ENCODE measurements around the gene CACNB4. TPM values are rescaled to one million over a fixed set of nuclear protein-coding genes. Genes with fewer than 3 reads are reported as not detected.

The CACNB4 gene
- total and polyA plus RNA-seq, 2 of the 4 experiments (the other 2 are of a cell fraction) = 0.12 to 0.36 TPM

DNA sequence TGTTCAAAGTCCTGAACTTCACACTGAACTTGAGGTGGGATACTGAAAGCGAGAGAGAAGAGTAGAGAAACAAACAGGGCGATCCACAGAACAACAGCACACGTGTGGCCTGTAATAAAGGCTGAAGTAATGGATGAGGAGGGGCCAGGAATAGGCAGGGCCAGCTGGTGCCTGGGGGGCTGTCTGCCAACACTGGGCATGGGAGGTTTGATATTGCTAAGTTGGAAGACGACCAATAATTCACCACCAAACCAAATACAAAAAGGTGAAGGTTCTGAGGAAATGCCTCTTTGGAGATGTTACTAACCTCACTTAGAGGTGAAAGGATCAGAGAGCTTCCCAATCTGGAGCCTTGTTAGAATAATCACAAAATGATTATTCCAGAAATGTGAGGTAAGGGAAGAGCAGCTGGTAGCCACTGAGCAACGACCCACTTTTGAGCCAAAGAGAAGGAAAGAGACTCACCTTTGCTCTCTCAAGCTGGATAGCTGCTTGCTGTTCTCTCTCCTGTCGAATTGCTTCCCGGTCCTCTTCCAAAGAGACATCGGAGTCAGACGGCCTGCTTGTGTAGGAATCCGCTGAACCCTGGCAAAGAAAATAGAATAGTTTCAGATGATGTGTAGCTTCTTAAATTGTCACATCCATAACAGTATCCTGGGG, 215.9 kb downstream of the CACNB4 start:
- dilution Hi-C loops (cut with HindIII; ENCODE audit: low sequenced_read_pairs, unreplicated experiment) = no loop called here
- Histone ChIP-seq H3K56ac (ENCODE audit: extremely low read depth, insufficient read depth, low read length) (no peak overlapping the region), H3K79me1 (ENCODE audit: low read depth in 1 of 2, low read length in 2 of 2) (no peaks in the 10 kb centered on the region), H2AFZ (replicated peaks; ENCODE audit: low read length, poor library complexity) (no peak overlapping the region), H4K8ac (ENCODE audit: low read depth in 2 of 2, low read length in 2 of 2) (no peak overlapping the region), H3K23ac (ENCODE audit: low read depth, low read length) (no peak overlapping the region), H3K4me2 (ENCODE audit: low read depth, low read length) (no peak overlapping the region), H3K9me3 (ENCODE audit: control insufficient read depth, insufficient read depth, low read length) (no peaks in the 10 kb centered on the region), H3K9ac (ENCODE audit: low read depth, low read length) (no peak overlapping the region), H4K20me1 (ENCODE audit: insufficient read depth, low read length) (no peaks in the 10 kb centered on the region), H3K36me3 (ENCODE audit: control insufficient read depth, insufficient read depth, low read length) (no peaks in the 10 kb centered on the region), H3K27ac (ENCODE audit: insufficient read depth, low read length) (no peak overlapping the region), H2BK15ac (ENCODE audit: low read depth, low read length) (no peak overlapping the region), H4K5ac (ENCODE audit: low read depth, low read length) (no peak overlapping the region), H3K18ac (ENCODE audit: low read depth, low read length) (no peak overlapping the region), H2AK5ac (ENCODE audit: low read depth, low read length) (no peak overlapping the region), H3K9me1 (ENCODE audit: insufficient read depth, low read length) (no peaks in the 10 kb centered on the region), H3K27me3 (ENCODE audit: control insufficient read depth, insufficient read depth, low read length) (no peaks in the 10 kb centered on the region), H3K4ac (ENCODE audit: low read depth, low read length) (no peak overlapping the region), H2BK20ac (ENCODE audit: low read depth, low read length) (no peak overlapping the region), H4K91ac (ENCODE audit: insufficient read depth, low read depth, low read length) (no peak overlapping the region), H2BK5ac (ENCODE audit: low read depth, low read length, poor library complexity, severe bottlenecking) (no peak overlapping the region), H2AK9ac (replicated peaks; ENCODE audit: low read depth, low read length, poor library complexity) (no peak overlapping the region), H2BK120ac (ENCODE audit: low read depth, low read length) (no peak overlapping the region), H3K4me1 (ENCODE audit: control insufficient read depth, insufficient read depth, low read length) (no peaks in the 10 kb centered on the region), H3K14ac (replicated peaks; ENCODE audit: low read depth, low read length) (no peak overlapping the region), H3K4me3 (ENCODE audit: insufficient read depth, low read depth, low read length) (no peak overlapping the region)
- intact Hi-C loops (cut with micrococcal nuclease) = no loop called here
- ATAC-seq (ENCODE audit: low read depth) = no peak
- TF ChIP-seq BHLHE40 (IDR thresholded peaks at IDR 0.05; ENCODE audit: low read depth, low read length) = no peak
- no peak for TF ChIP-seq MAZ (IDR thresholded peaks at IDR 0.05; ENCODE audit: borderline replicate concordance, low read depth, low read length)
- TF ChIP-seq CEBPB (IDR thresholded peaks at IDR 0.05; ENCODE audit: low read depth, low read length) = no peak
- no peak for TF ChIP-seq FOS (IDR thresholded peaks at IDR 0.05; ENCODE audit: low read depth, low read length)
- no peak for TF ChIP-seq POLR2A (IDR thresholded peaks at IDR 0.05; ENCODE audit: low read depth, low read length)
- TF ChIP-seq, protein P1, sequence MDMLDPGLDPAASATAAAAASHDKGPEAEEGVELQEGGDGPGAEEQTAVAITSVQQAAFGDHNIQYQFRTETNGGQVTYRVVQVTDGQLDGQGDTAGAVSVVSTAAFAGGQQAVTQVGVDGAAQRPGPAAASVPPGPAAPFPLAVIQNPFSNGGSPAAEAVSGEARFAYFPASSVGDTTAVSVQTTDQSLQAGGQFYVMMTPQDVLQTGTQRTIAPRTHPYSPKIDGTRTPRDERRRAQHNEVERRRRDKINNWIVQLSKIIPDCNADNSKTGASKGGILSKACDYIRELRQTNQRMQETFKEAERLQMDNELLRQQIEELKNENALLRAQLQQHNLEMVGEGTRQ (IDR thresholded peaks at IDR 0.05; ENCODE audit: low read depth, low read length) = no peak
- no peak for TF ChIP-seq MAFK (IDR thresholded peaks at IDR 0.05; ENCODE audit: low read depth, low read length)
- TF ChIP-seq NFE2L2 (IDR thresholded peaks at IDR 0.05; ENCODE audit: low read depth, low read length) = no peak
- TF ChIP-seq, protein P2, sequence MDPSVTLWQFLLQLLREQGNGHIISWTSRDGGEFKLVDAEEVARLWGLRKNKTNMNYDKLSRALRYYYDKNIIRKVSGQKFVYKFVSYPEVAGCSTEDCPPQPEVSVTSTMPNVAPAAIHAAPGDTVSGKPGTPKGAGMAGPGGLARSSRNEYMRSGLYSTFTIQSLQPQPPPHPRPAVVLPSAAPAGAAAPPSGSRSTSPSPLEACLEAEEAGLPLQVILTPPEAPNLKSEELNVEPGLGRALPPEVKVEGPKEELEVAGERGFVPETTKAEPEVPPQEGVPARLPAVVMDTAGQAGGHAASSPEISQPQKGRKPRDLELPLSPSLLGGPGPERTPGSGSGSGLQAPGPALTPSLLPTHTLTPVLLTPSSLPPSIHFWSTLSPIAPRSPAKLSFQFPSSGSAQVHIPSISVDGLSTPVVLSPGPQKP (IDR thresholded peaks at IDR 0.05; ENCODE audit: borderline replicate concordance, low read depth, low read length) = no peak
- no peak for TF ChIP-seq SMC3 (IDR thresholded peaks at IDR 0.05; ENCODE audit: low read depth, low read length)
- TF ChIP-seq RCOR1 (IDR thresholded peaks at IDR 0.05; ENCODE audit: insufficient replicate concordance, low read length) = no peak
- TF ChIP-seq RFX5 (IDR thresholded peaks at IDR 0.05; ENCODE audit: low read depth, low read length) = no peak
- TF ChIP-seq, protein P3, sequence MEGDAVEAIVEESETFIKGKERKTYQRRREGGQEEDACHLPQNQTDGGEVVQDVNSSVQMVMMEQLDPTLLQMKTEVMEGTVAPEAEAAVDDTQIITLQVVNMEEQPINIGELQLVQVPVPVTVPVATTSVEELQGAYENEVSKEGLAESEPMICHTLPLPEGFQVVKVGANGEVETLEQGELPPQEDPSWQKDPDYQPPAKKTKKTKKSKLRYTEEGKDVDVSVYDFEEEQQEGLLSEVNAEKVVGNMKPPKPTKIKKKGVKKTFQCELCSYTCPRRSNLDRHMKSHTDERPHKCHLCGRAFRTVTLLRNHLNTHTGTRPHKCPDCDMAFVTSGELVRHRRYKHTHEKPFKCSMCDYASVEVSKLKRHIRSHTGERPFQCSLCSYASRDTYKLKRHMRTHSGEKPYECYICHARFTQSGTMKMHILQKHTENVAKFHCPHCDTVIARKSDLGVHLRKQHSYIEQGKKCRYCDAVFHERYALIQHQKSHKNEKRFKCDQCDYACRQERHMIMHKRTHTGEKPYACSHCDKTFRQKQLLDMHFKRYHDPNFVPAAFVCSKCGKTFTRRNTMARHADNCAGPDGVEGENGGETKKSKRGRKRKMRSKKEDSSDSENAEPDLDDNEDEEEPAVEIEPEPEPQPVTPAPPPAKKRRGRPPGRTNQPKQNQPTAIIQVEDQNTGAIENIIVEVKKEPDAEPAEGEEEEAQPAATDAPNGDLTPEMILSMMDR (conservative IDR thresholded peaks at IDR 0.05; ENCODE audit: low read depth, low read length) = no peak
- no peak for TF ChIP-seq CHD1 (IDR thresholded peaks at IDR 0.05; ENCODE audit: low read depth, low read length)
- TF ChIP-seq MXI1 (IDR thresholded peaks at IDR 0.05; ENCODE audit: borderline replicate concordance, low read depth, low read length) = no peak
- TF ChIP-seq RAD21 (IDR thresholded peaks at IDR 0.05; ENCODE audit: low read length) = no peak
- no TSS peak for BruUV-seq (replicated peaks)
- in situ Hi-C loops (cut with MboI; ENCODE audit: low sequenced_read_pairs) = no loop called here
- DNase-seq = no peak
- ChIA-PET POLR2A (ENCODE audit: unreplicated experiment) (no interaction called here), CTCF (no interaction called here)
- WGBS, 2 experiments (ENCODE audit: extremely low coverage in 2 of 2, insufficient read length in 1 of 2) = 75% methylated on average over 2 of the region's 10 CpGs; no CpG with 5 or more reads in 1 of the 2 experiments
